Neuronal stem cell (in vitro differentiated cells): Measurements from ENCODE around the gene UGT1A6.

Source experiments
- DNase-seq: peaks from one replicate; pipeline ENCODE4 v3.0.0-alpha.2; 2013; ENCODE audit warnings: low spot score
- H2AFZ ChIP-seq: one replicate; pipeline ENCODE4 v1.6.1; 2013; ENCODE audit warnings: mild to moderate bottlenecking, low read length, inconsistent platforms
- H2AK5ac ChIP-seq: 2 replicates; pipeline ENCODE4 v1.6.1; 2013; ENCODE audit warnings: low read depth, mild to moderate bottlenecking, inconsistent platforms, low read length, moderate library complexity, mixed read lengths
- H2BK120ac ChIP-seq: 2 replicates; pipeline ENCODE4 v1.6.1; 2013; ENCODE audit warnings: low read depth, mild to moderate bottlenecking, inconsistent platforms, low read length, moderate library complexity, mixed read lengths
- H2BK12ac ChIP-seq: one replicate; pipeline ENCODE4 v1.6.1; 2013; ENCODE audit warnings: low read length, inconsistent platforms
- H2BK15ac ChIP-seq: 2 replicates; pipeline ENCODE4 v1.6.1; 2013; ENCODE audit warnings: mild to moderate bottlenecking, low read length, inconsistent platforms, mixed read lengths
- H2BK5ac ChIP-seq: one replicate; pipeline ENCODE4 v1.6.1; 2013; ENCODE audit warnings: inconsistent platforms, mild to moderate bottlenecking, low read length, moderate library complexity
- H3K14ac ChIP-seq: one replicate; pipeline ENCODE4 v1.6.1; 2013; ENCODE audit warnings: low read length, inconsistent platforms
- H3K18ac ChIP-seq: 2 replicates; pipeline ENCODE4 v1.6.1; 2013; ENCODE audit warnings: low read length, inconsistent platforms
- H3K23ac ChIP-seq: 2 replicates; pipeline ENCODE4 v1.6.1; 2013; ENCODE audit warnings: low read depth, mild to moderate bottlenecking, mixed read lengths, low read length, inconsistent platforms; ENCODE audit not compliant: poor library complexity
- H3K27ac ChIP-seq: replicated peaks from 3 replicates; pipeline ENCODE4 v1.5.1; 2013; ENCODE audit warnings: low read length, inconsistent platforms
- H3K27me3 ChIP-seq, 3 experiments: 2 replicates each; pipeline ENCODE4 v1.6.1; 2013; ENCODE audit warnings: low read length in 3 of 3, mild to moderate bottlenecking in 2 of 3, inconsistent platforms in 1 of 3, low read depth in 1 of 3, mixed read lengths in 1 of 3, moderate library complexity in 1 of 3; ENCODE audit not compliant: control insufficient read depth in 3 of 3, insufficient read depth in 3 of 3
- H3K36me3 ChIP-seq, 2 donors: replicated peaks in 1 of 2; 2 replicates each; pipeline ENCODE4 v1.6.1; 2013; ENCODE audit warnings: low read length in 2 of 2; ENCODE audit not compliant: control insufficient read depth in 2 of 2, insufficient read depth in 2 of 2
- H3K4ac ChIP-seq: 2 replicates; pipeline ENCODE4 v1.6.1; 2013; ENCODE audit warnings: inconsistent platforms, mild to moderate bottlenecking, low read length, moderate library complexity
- H3K4me1 ChIP-seq, 2 donors: 1 replicate in 1 of 2; 2 replicates in 1 of 2; pipeline ENCODE4 v1.6.1; 2013; ENCODE audit warnings: low read length in 2 of 2, low read depth in 1 of 2; ENCODE audit not compliant: control insufficient read depth in 2 of 2, insufficient read depth in 1 of 2
- H3K4me2 ChIP-seq: one replicate; pipeline ENCODE4 v1.6.1; 2013; ENCODE audit warnings: mild to moderate bottlenecking, low read length, inconsistent platforms; ENCODE audit not compliant: insufficient read depth, poor library complexity, severe bottlenecking
- H3K4me3 ChIP-seq, 2 donors: 2 replicates each; pipeline ENCODE4 v1.5.1; 2013; ENCODE audit warnings: low read length in 2 of 2, mild to moderate bottlenecking in 2 of 2, inconsistent platforms in 1 of 2, moderate library complexity in 1 of 2
- H3K79me1 ChIP-seq: one replicate; pipeline ENCODE4 v1.6.1; 2013; ENCODE audit warnings: low read depth, mild to moderate bottlenecking, inconsistent platforms, low read length, moderate library complexity
- H3K9ac ChIP-seq: one replicate; pipeline ENCODE4 v1.6.1; 2013; ENCODE audit warnings: mild to moderate bottlenecking, low read depth, low read length, inconsistent platforms; ENCODE audit not compliant: poor library complexity
- H3K9me3 ChIP-seq, 2 donors: replicated peaks in 1 of 2; 2 replicates each; pipeline versions ENCODE3 to v1.6.1; 2013; ENCODE audit warnings: low read length in 2 of 2, mild to moderate bottlenecking in 2 of 2, inconsistent platforms in 1 of 2, low read depth in 1 of 2, mixed read lengths in 1 of 2, moderate library complexity in 1 of 2; ENCODE audit not compliant: control insufficient read depth in 2 of 2, insufficient read depth in 1 of 2
- H4K8ac ChIP-seq: one replicate; pipeline ENCODE4 v1.6.1; 2013; ENCODE audit warnings: low read depth, mild to moderate bottlenecking, inconsistent platforms, low read length, moderate library complexity
- H4K91ac ChIP-seq: one replicate; pipeline ENCODE4 v1.6.1; 2013; ENCODE audit warnings: low read length, low read depth, mild to moderate bottlenecking, inconsistent platforms; ENCODE audit not compliant: poor library complexity
- WGBS, 2 donors: extraction: QIAGEN DNeasy Blood & Tissue Kit; methylation state at CpG; one replicate each; pipeline ENCODE4 v1.1.7; 2013; ENCODE audit warnings: missing lambda C conversion rate in 2 of 2, mixed read lengths in 1 of 2; ENCODE audit not compliant: insufficient read length in 2 of 2, insufficient replicate concordance in 1 of 2; ENCODE audit errors: extremely low coverage in 2 of 2; 5-methylcytosine and 5-hydroxymethylcytosine counted together

Gene UGT1A6

DNA sequence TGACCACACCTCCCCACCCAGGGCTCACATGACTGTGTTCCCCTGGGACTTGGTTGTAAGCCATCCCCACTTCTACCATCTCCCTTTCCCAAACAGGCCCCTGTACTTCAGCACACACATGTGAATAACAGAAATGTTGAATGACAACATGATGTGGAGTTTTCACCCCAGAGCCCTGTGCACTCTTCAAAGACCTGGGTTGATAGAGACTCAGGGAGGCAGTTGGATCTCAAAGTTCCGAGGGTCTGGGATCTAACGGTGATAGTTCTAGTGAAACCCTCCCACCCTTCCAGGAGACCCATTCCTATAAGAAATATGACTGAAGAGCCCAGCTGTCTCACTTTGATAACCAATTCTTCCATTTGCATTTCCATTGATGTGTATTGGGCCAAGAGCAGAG is 85.3 kb downstream of the UGT1A6 start, which contains the start of gene MROH2A:
Gene MROH2A, plus strand, starts transcription at position 301 of the 400 bp plus-strand sequence. CDS start 1,029 bp downstream, outside the sequence.
- Histone ChIP-seq H3K4me3 (no peak within 1 kb of the TSS), H3K79me1 (no peaks in the 10 kb centered on the region), H2AFZ (no peak within 1 kb of the TSS), H3K9ac (no peak within 1 kb of the TSS), H4K91ac (no peak within 1 kb of the TSS), H3K9me3 (peaks cover 4 to 6% of the 10 kb centered on the region in 2 donors), H3K14ac (no peak within 1 kb of the TSS), H2BK15ac (no peak within 1 kb of the TSS), H2BK120ac (no peak within 1 kb of the TSS), H3K27ac (no peak within 1 kb of the TSS), H2AK5ac (no peak within 1 kb of the TSS), H3K4ac (no peak within 1 kb of the TSS), H2BK12ac (no peak within 1 kb of the TSS), H3K23ac (no peak within 1 kb of the TSS), H3K18ac (no peak within 1 kb of the TSS), H4K8ac (peak within 1 kb of the TSS; percentile 26), H3K4me1 (no peaks in the 10 kb centered on the region), H2BK5ac (no peak within 1 kb of the TSS), H3K36me3 (no peaks in the 10 kb centered on the region), H3K27me3 (peaks cover 0 to 2% (median 0%) of the 10 kb centered on the region in 3 experiments), H3K4me2 (no peak within 1 kb of the TSS)
- DNase-seq: no peak
- WGBS, 2 donors: no CpG with 5 or more reads among the region's 2 CpGs

GRCh38 chr2:233779722-233780121 is 87.0 kb downstream of the UGT1A6 start:
- no peak overlapping the region for H2AFZ ChIP-seq
- H3K4me2 ChIP-seq: no peak overlapping the region
- no peaks in the 10 kb centered on the region for H3K36me3 ChIP-seq
- no peak overlapping the region for H4K91ac ChIP-seq
- peak overlapping the region in 1 of 2 donors; percentile 62 for H3K4me3 ChIP-seq
- H3K79me1 ChIP-seq: no peaks in the 10 kb centered on the region
- DNase-seq: no peak
- no peak overlapping the region for H3K18ac ChIP-seq
- H3K4me1 ChIP-seq: no peaks in the 10 kb centered on the region
- H2BK15ac ChIP-seq: no peak overlapping the region
- H3K9ac ChIP-seq: peak overlapping the region; percentile 55
- H3K27me3 ChIP-seq: peaks cover 0 to 2% (median 0%) of the 10 kb centered on the region in 3 experiments
- WGBS, 2 donors: no CpG with 5 or more reads among the region's 4 CpGs
- no peak overlapping the region for H2BK5ac ChIP-seq
- H2BK120ac ChIP-seq: no peak overlapping the region
- H2AK5ac ChIP-seq: no peak overlapping the region
- no peak overlapping the region for H4K8ac ChIP-seq
- H3K27ac ChIP-seq: no peak overlapping the region
- no peak overlapping the region for H3K23ac ChIP-seq
- H3K14ac ChIP-seq: no peak overlapping the region
- H3K4ac ChIP-seq: no peak overlapping the region
- peaks cover 4 to 6% of the 10 kb centered on the region in 2 donors for H3K9me3 ChIP-seq
- no peak overlapping the region for H2BK12ac ChIP-seq

DNA sequence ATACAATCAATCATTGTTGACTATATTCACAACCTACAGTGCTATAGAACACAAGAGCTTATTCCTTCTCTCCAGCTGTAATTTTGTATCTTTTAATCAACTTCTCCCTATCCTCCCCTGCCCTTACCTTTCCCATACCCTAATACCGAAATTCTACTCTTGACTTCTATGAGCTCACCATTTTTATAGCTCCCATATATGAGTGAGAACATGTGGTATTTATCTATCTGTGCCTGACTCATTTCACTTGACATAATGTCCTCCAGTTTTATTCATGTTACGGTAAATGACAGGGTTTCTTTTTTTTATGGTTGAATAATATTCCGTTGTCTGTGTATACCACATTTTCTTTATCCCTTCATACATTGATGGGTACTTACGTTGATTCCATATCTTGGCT is 88.1 kb downstream of the UGT1A6 start:
- peaks cover 4% of the 10 kb centered on the region in 2 donors for H3K9me3 ChIP-seq
- no peak overlapping the region for H3K23ac ChIP-seq
- H3K4ac ChIP-seq: no peak overlapping the region
- H2BK120ac ChIP-seq: no peak overlapping the region
- no peaks in the 10 kb centered on the region for H3K36me3 ChIP-seq
- no peaks in the 10 kb centered on the region for H3K4me1 ChIP-seq
- no peak overlapping the region for H3K4me3 ChIP-seq
- no peak overlapping the region for H2AFZ ChIP-seq
- no peak overlapping the region for H4K8ac ChIP-seq
- H2AK5ac ChIP-seq: no peak overlapping the region
- H2BK15ac ChIP-seq: no peak overlapping the region
- no peak overlapping the region for H3K18ac ChIP-seq
- no peak overlapping the region for H3K14ac ChIP-seq
- H3K79me1 ChIP-seq: no peaks in the 10 kb centered on the region
- no peak for DNase-seq
- no peak overlapping the region for H2BK5ac ChIP-seq
- H3K27ac ChIP-seq: no peak overlapping the region
- no peak overlapping the region for H2BK12ac ChIP-seq
- no peak overlapping the region for H4K91ac ChIP-seq
- no peak overlapping the region for H3K4me2 ChIP-seq
- WGBS, 2 donors: 100% methylated on average over 1 of the region's 4 CpGs; no CpG with 5 or more reads in 1 of the 2 donors
- H3K27me3 ChIP-seq: peaks cover 0 to 2% (median 0%) of the 10 kb centered on the region in 3 experiments
- H3K9ac ChIP-seq: no peak overlapping the region

DNA sequence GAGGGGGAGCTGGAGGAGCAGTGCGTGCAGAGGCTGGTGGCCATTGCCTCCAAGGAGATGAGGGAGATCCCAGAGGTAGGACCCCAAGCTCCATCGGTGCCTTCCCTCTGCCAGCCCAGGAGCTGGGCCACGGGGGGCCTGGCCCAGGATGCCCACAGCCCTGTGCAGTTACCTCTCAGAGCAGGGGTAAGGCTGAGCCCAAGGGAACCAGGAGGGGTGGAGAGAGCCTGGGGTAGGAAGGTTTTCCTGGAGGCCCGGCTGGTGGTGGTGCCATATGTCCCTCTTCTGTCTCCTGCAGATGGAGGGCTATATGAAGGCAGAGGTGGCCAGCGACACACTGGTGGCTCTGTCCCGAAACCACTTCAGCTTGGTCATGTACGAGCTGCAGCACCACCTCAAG is 96.9 kb downstream of the UGT1A6 start:
- Histone ChIP-seq H2BK120ac (no peak overlapping the region), H3K4ac (no peak overlapping the region), H3K4me2 (no peak overlapping the region), H3K4me3 (no peak overlapping the region), H3K18ac (no peak overlapping the region), H3K27me3 (peaks cover 0 to 2% (median 0%) of the 10 kb centered on the region in 3 experiments), H3K27ac (no peak overlapping the region), H3K23ac (no peak overlapping the region), H3K9ac (no peak overlapping the region), H2BK12ac (no peak overlapping the region), H3K14ac (no peak overlapping the region), H3K79me1 (no peaks in the 10 kb centered on the region), H4K8ac (no peak overlapping the region), H3K36me3 (no peaks in the 10 kb centered on the region), H2AK5ac (no peak overlapping the region), H2AFZ (no peak overlapping the region), H3K9me3 (peaks cover 0 to 1% of the 10 kb centered on the region in 2 donors), H4K91ac (no peak overlapping the region), H2BK15ac (no peak overlapping the region), H3K4me1 (no peaks in the 10 kb centered on the region), H2BK5ac (no peak overlapping the region)
- DNase-seq: no peak
- WGBS, 2 donors: no CpG with 5 or more reads among the region's 7 CpGs
